ENCODE data around the gene COQ6.

Gene COQ6

GRCh38 chr14:73942180-73942579 lies 7.9 kb upstream of the COQ6 start:
- H3K4me3 ChIP-seq (ENCODE audit: low read length): no peak overlapping the region
- TF ChIP-seq EZH2phosphoT487 (IDR thresholded peaks at IDR 0.05; ENCODE audit: borderline replicate concordance, low read length) (no peak), CTCF (IDR thresholded peaks at IDR 0.05; ENCODE audit: low read depth, low read length, poor library complexity, severe bottlenecking) (no peak)
- H3K4me1 ChIP-seq (ENCODE audit: control insufficient read depth, low read length): no peaks in the 10 kb centered on the region
- H3K9me3 ChIP-seq (ENCODE audit: control insufficient read depth, insufficient read depth, low read length): no peaks in the 10 kb centered on the region
- no peaks in the 10 kb centered on the region for H3K79me2 ChIP-seq (ENCODE audit: control insufficient read depth, low read length)
- no peak overlapping the region for H3K27ac ChIP-seq (ENCODE audit: low read depth, low read length)
- H3K9me2 ChIP-seq (replicated peaks; ENCODE audit: control insufficient read depth, low read length): no peaks in the 10 kb centered on the region
- no peaks in the 10 kb centered on the region for H4K20me1 ChIP-seq (ENCODE audit: control insufficient read depth, insufficient read depth, low read depth, low read length)
- no peaks in the 10 kb centered on the region for H3K36me3 ChIP-seq (ENCODE audit: control insufficient read depth, low read length)
- H3K27me3 ChIP-seq (ENCODE audit: control insufficient read depth, low read length): no peaks in the 10 kb centered on the region
- H3K4me2 ChIP-seq (ENCODE audit: low read length): no peak overlapping the region
- peaks cover 5% of the 10 kb centered on the region; the same call in 1 of the 2 replicates for H3F3A ChIP-seq (ENCODE audit: control insufficient read depth, insufficient read depth)

GRCh38 chr14:73943083-73943482 lies 7.0 kb upstream of the COQ6 start:
- Histone ChIP-seq H3K4me3 (ENCODE audit: low read length) (no peak overlapping the region), H3K27ac (ENCODE audit: low read depth, low read length) (no peak overlapping the region), H3K4me2 (ENCODE audit: low read length) (no peak overlapping the region), H3K9me3 (ENCODE audit: control insufficient read depth, insufficient read depth, low read length) (no peaks in the 10 kb centered on the region), H3F3A (ENCODE audit: control insufficient read depth, insufficient read depth) (no peaks in the 10 kb centered on the region), H4K20me1 (ENCODE audit: control insufficient read depth, insufficient read depth, low read depth, low read length) (no peaks in the 10 kb centered on the region), H3K27me3 (ENCODE audit: control insufficient read depth, low read length) (no peaks in the 10 kb centered on the region), H3K36me3 (ENCODE audit: control insufficient read depth, low read length) (no peaks in the 10 kb centered on the region), H3K4me1 (ENCODE audit: control insufficient read depth, low read length) (no peaks in the 10 kb centered on the region), H3K9me2 (replicated peaks; ENCODE audit: control insufficient read depth, low read length) (no peaks in the 10 kb centered on the region), H3K79me2 (ENCODE audit: control insufficient read depth, low read length) (no peaks in the 10 kb centered on the region)
- TF ChIP-seq CTCF (IDR thresholded peaks at IDR 0.05; ENCODE audit: low read depth, low read length, poor library complexity, severe bottlenecking): no peak
- no peak for TF ChIP-seq EZH2phosphoT487 (IDR thresholded peaks at IDR 0.05; ENCODE audit: borderline replicate concordance, low read length)

GRCh38 chr14:73944432-73945158 lies 5.5 kb upstream of the COQ6 start:
- Histone ChIP-seq H3K4me2 (ENCODE audit: low read length) (no peak overlapping the region), H3K9me2 (replicated peaks; ENCODE audit: control insufficient read depth, low read length) (no peaks in the 10 kb centered on the region), H3K79me2 (ENCODE audit: control insufficient read depth, low read length) (no peaks in the 10 kb centered on the region), H3K36me3 (ENCODE audit: control insufficient read depth, low read length) (no peaks in the 10 kb centered on the region), H4K20me1 (ENCODE audit: control insufficient read depth, insufficient read depth, low read depth, low read length) (no peaks in the 10 kb centered on the region), H3K4me3 (ENCODE audit: low read length) (no peak overlapping the region), H3K9me3 (ENCODE audit: control insufficient read depth, insufficient read depth, low read length) (no peaks in the 10 kb centered on the region), H3K4me1 (ENCODE audit: control insufficient read depth, low read length) (no peaks in the 10 kb centered on the region), H3F3A (ENCODE audit: control insufficient read depth, insufficient read depth) (no peaks in the 10 kb centered on the region), H3K27ac (ENCODE audit: low read depth, low read length) (no peak overlapping the region), H3K27me3 (ENCODE audit: control insufficient read depth, low read length) (no peaks in the 10 kb centered on the region)
- no peak for TF ChIP-seq EZH2phosphoT487 (IDR thresholded peaks at IDR 0.05; ENCODE audit: borderline replicate concordance, low read length)
- TF ChIP-seq CTCF (IDR thresholded peaks at IDR 0.05; ENCODE audit: low read depth, low read length, poor library complexity, severe bottlenecking): no peak
